ENCODE results near the gene GAPDHS. TPM values are rescaled to one million over a fixed set of nuclear protein-coding genes. Genes with fewer than 3 reads are reported as not detected.

Gene GAPDHS
- total RNA-seq: not detected

DNA sequence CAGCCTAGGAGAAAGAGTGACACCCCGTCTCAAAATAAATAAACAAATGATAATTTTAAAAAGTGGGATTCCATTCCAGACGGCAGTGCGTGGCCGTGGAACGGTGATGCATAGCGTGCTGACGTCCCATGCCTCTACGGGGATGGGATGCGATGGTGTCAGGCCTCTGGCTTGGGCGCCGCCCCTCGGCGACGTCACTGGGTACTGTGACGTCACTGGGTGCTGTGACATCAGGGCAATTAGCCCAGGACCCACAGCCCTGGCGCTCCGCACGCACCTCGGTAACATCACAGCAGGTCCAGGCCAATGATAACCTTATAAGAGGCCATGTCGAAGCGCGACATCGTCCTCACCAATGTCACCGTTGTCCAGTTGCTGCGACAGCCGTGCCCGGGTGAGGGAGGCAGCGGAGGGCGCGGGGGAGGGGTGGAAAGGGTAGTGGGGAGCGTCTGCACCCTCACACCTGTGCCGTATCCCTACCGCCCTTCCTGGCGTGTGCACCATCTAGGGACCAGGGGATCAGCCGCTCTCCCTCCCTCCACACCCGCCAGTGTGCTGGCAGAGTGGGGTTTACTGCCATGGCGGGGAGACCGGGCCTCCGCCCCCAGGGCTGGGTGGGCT is at the start of gene GAPDHS:
Gene GAPDHS, plus strand, starts transcription at position 256 of the 621 bp plus-strand sequence. Its CDS starts 72 bp downstream, at position 328.
- no peaks in the 10 kb centered on the region for H3K36me3 Mint-ChIP-seq (ENCODE audit: insufficient read depth)
- peaks cover 28% of the 10 kb centered on the region for H3K27me3 Mint-ChIP-seq (ENCODE audit: low read depth)
- peaks cover 14% of the 10 kb centered on the region for H3K4me1 Mint-ChIP-seq (ENCODE audit: low read depth)
- H3K4me3 Mint-ChIP-seq: peak within 1 kb of the TSS; percentile 65
- ATAC-seq (peak; percentile 17 to 18), DNase-seq (no peak)
- no peaks in the 10 kb centered on the region for H3K9me3 Mint-ChIP-seq

DNA sequence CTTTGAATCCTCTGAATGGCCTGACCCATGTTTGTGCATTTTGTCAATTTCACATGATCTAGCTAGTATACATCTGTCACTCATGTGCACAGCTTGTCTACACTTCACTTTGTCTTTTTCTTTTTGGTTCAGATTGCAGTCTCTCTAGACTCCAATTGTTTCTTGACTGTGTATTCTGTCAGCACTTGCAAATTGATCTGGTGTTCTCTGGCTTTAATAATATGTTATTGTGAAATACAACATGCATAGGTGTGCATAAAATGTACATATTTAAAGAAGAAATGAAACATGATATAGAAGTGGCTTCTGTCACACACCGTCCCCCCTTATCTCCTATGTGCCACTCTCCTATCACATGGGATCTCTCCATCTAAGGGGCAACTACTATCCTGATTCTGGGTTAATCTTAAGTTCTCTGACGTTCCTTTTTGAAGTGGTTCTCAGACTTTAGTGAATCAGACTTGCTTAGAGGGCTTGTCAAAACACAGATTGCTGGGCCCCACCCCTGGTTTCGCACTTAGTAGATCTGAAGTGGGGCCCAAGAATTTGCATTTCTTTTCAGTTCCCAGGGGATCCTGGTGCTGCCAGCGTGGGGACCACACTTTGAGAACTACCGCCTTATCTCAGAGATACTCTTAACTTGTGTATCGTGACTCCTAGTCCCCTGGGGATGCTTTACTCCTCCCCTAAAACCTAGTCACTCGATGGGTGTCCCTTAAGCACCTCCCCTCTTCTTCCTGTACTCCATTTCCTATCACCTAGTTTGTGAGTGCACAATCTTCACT is 48.8 kb upstream of the GAPDHS start:
- DNase-seq: no peak
- Mint-ChIP-seq H3K36me3 (ENCODE audit: insufficient read depth) (no peaks in the 10 kb centered on the region), H3K4me3 (no peak overlapping the region), H3K9me3 (no peaks in the 10 kb centered on the region), H3K4me1 (ENCODE audit: low read depth) (peaks cover 8% of the 10 kb centered on the region), H3K27me3 (ENCODE audit: low read depth) (no peaks in the 10 kb centered on the region)
- ATAC-seq: peak; percentile 37 to 41

DNA sequence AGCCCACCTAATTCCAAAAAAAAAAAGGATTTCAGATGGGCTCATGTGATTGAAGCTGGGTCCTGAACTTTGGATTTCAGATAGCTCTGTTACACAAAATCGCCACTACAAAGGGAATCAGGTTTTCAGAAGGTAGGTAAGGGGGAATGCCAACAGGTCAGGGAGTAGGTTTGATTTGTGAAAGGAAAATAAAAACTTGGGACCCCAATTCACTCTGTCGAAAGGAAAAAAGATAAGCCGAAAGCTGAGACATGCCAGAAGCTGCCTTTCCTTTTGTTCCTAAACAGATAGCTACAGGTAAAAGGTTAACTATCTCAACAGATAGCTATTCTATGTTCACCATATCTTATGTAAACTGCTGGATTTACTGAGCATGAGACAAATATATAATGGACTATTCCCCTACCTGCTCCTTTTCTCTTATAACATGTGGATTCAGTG is 47.0 kb upstream of the GAPDHS start:
- no peak overlapping the region for H3K4me3 Mint-ChIP-seq
- ATAC-seq (no peak), DNase-seq (no peak)
- H3K4me1 Mint-ChIP-seq (ENCODE audit: low read depth): peaks cover 8% of the 10 kb centered on the region
- no peaks in the 10 kb centered on the region for H3K36me3 Mint-ChIP-seq (ENCODE audit: insufficient read depth)
- H3K27me3 Mint-ChIP-seq (ENCODE audit: low read depth): peaks cover 8% of the 10 kb centered on the region
- H3K9me3 Mint-ChIP-seq: no peaks in the 10 kb centered on the region

DNA sequence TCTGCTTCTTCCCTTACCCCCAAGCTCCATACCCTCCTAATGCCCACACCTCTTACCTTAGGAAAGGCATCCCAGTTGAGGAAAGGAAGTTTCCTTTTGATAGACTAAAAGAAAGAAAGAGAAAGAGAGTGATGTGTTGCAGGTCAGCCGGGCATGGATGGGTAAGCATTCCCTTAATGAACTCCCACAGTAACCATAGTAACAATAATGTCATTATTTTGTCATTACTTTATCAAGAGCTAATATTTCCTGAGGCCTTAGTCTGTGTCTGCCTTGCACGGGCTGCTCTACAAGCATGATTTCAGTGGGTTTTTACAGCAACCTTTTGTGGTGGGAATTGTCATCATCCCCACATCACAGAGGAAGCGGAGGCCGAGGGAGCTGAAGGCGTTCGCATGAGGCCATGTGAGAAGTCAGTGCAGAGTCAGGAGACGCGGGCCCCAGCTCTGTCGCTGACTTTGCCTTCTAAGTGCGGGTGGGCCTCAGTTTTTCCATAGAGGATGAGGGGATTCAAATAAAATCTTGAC is 45.5 kb upstream of the GAPDHS start:
- ATAC-seq: no peak
- Mint-ChIP-seq H3K9me3 (no peaks in the 10 kb centered on the region), H3K4me3 (no peak overlapping the region), H3K4me1 (ENCODE audit: low read depth) (peaks cover 8% of the 10 kb centered on the region), H3K27me3 (ENCODE audit: low read depth) (peaks cover 8% of the 10 kb centered on the region), H3K36me3 (ENCODE audit: insufficient read depth) (no peaks in the 10 kb centered on the region)
- DNase-seq: no peak

DNA sequence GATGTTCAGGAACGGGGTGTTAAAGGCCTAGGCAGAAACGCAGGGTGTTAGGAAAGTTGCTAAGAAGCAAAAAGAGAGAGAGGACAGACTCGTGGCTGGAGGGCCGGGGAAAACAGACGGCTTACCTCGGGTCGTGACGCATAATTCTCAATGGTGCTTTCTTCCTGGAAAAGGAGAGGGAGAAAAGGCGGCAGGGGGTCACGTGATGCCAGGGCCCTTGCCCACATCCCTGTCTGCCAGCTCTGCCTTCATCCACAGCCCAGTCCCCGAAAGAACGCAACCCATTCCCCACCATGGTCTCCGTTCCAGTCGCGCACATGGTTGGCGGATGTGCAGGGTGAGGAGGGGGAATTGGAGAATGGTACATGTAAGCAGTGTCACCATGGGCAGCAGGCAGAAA is 44.6 kb upstream of the GAPDHS start:
- Mint-ChIP-seq H3K36me3 (ENCODE audit: insufficient read depth) (no peaks in the 10 kb centered on the region), H3K27me3 (ENCODE audit: low read depth) (peaks cover 8% of the 10 kb centered on the region), H3K4me3 (no peak overlapping the region), H3K4me1 (ENCODE audit: low read depth) (peaks cover 8% of the 10 kb centered on the region), H3K9me3 (no peaks in the 10 kb centered on the region)
- DNase-seq: no peak
- ATAC-seq: no peak

DNA sequence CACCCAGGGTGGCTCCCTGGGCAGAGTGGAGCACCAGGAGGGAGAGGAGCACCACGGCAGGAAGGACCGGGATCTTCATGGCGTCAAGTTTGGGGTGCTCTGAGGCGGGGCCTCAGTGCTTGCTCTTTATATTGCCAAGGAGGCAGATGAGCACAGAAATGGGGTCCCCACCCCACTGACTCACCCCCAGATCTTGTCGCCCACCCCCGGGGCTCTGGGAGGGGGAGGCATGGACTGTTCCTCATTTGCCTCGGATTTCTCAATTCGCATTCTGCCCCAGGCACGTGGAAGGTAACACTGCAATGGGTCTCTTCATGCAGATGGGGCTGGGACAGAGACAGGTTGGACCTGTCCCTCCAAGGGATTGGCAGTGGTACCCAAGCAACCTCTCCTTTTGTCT is 42.9 kb upstream of the GAPDHS start, which contains the start of gene KRTDAP:
Gene KRTDAP, minus strand, starts transcription at position 101 of the 400 bp plus-strand sequence. Its CDS starts 22 bp downstream, at position 79.
- Mint-ChIP-seq H3K9me3 (no peaks in the 10 kb centered on the region), H3K36me3 (ENCODE audit: insufficient read depth) (no peaks in the 10 kb centered on the region), H3K4me3 (no peak within 1 kb of the TSS), H3K27me3 (ENCODE audit: low read depth) (peaks cover 8% of the 10 kb centered on the region), H3K4me1 (ENCODE audit: low read depth) (no peaks in the 10 kb centered on the region)
- no peak for ATAC-seq
- no peak for DNase-seq

DNA sequence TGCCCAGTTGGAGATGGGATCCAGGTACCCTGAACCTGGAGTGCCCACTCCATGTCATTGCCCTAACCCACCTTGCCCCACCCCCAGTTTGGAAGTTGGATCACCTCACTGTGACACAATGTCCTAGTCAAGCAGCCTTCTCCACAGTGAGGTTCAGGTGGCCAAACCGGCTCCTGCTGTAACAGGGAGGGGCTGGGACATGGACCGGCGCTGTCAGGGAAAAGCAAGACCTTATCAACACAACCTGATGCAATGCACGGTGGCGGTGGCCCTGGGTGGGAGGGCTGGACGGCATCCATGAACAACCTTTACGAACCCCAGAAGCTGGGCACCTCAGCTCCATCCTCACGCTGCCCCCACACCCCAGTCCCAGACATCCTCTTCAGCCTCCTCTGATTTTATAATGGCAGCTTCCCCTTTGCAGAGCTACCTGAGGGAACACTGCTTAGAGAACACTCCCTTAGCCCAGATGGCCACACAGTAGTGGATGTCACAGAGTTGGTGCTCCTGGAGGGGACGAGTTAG is 41.4 kb upstream of the GAPDHS start:
- H3K9me3 Mint-ChIP-seq: no peaks in the 10 kb centered on the region
- H3K27me3 Mint-ChIP-seq (ENCODE audit: low read depth): peaks cover 8% of the 10 kb centered on the region
- H3K4me3 Mint-ChIP-seq: no peak overlapping the region
- DNase-seq (no peak), ATAC-seq (no peak)
- no peaks in the 10 kb centered on the region for H3K36me3 Mint-ChIP-seq (ENCODE audit: insufficient read depth)
- peaks cover 3% of the 10 kb centered on the region for H3K4me1 Mint-ChIP-seq (ENCODE audit: low read depth)

DNA sequence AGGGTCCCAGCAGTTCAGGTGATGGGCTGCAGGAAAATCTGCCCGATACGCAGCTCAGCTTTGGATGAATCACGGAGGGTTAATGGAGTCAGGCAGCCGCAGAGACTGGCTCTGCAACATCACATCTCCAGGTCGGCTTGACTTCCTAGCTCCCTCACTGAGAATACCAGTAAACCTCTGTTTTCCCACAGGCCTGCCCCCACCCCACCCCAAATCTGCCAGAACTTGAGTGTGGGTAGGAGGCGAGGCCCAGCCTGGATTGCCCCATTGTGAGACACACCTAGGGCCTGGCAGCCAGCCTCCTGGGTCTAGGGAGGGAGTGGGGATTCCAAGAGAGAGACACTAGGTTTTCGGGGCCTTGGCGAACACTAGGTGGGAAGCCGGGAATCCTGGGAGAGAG is 39.3 kb upstream of the GAPDHS start:
- H3K9me3 Mint-ChIP-seq: no peaks in the 10 kb centered on the region
- H3K4me3 Mint-ChIP-seq: no peak overlapping the region
- H3K27me3 Mint-ChIP-seq (ENCODE audit: low read depth): peaks cover 8% of the 10 kb centered on the region
- H3K36me3 Mint-ChIP-seq (ENCODE audit: insufficient read depth): no peaks in the 10 kb centered on the region
- H3K4me1 Mint-ChIP-seq (ENCODE audit: low read depth): peaks cover 3% of the 10 kb centered on the region
- DNase-seq (no peak), ATAC-seq (no peak)

DNA sequence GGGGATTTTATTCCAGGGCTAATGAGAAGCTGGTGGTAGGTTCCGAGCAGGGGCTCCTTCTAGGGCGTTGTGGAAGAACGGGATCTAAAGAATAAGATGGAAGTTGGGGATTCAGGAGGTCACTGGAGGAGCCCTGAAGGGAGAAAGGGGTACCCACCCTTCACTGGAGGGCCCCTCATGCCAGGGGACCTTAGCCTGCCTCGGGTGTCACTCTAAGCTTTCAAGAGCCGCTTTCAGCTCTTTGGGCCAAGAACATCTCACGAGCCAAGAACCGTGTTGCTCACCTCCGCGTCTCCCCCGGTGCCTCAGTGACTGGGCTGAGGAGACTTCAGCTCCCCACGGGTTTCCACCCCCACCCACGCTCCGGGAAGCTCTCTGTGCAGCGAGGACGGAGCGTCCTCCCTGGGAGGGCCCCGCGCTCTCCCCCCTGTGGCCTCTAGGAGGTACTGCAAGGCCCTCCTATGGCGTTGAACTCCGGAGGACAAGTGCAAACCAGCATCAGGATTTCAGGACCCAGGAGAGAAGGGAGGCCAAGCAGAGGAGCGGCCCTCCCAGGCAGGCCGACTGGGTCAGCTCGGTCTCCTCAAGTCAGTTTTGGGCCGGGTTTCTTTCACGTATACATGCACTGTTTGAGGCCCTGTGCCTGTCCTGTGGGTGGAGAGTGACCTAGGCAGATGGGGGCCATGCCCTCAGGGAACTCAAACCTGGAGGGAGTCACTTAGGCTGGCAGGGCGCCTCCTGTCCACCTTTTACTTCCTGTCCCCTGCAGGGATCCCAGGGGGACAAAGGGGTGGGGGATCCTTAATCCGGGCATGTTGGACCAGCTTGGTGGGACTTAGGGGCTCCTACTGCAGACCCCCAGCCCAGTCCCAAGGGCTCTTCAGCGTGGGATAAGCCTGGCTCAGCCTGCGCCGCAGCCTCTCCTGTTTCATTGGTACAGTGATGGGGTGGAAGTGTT is 37.9 kb upstream of the GAPDHS start:
- Mint-ChIP-seq H3K4me3 (no peak overlapping the region), H3K4me1 (ENCODE audit: low read depth) (peaks cover 3% of the 10 kb centered on the region), H3K27me3 (ENCODE audit: low read depth) (peaks cover 3% of the 10 kb centered on the region), H3K9me3 (no peaks in the 10 kb centered on the region), H3K36me3 (ENCODE audit: insufficient read depth) (no peaks in the 10 kb centered on the region)
- peak; percentile 92 to 96 for ATAC-seq
- DNase-seq: peak; percentile 85

DNA sequence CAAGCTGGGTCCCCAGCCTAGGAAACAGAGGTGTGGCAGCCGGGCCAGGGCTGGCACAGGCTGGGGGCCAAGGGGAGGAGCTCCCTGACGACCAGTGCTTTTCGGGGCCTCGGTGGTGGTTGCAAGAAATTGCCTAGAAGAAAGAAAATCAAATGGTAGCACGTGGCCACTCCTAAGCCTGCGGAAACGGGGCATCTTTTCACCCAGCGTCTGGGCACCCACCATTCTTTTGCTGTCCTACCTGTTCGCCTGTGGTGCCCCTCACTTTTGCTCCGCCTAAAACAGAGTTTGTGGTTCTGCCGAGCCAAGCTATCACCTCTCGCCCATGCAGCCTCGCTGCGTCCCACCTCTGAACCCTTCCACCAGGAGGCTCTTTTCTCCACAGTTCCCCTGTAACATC is 35.9 kb upstream of the GAPDHS start:
- no peak for ATAC-seq
- no peaks in the 10 kb centered on the region for H3K9me3 Mint-ChIP-seq
- H3K36me3 Mint-ChIP-seq (ENCODE audit: insufficient read depth): no peaks in the 10 kb centered on the region

DNA sequence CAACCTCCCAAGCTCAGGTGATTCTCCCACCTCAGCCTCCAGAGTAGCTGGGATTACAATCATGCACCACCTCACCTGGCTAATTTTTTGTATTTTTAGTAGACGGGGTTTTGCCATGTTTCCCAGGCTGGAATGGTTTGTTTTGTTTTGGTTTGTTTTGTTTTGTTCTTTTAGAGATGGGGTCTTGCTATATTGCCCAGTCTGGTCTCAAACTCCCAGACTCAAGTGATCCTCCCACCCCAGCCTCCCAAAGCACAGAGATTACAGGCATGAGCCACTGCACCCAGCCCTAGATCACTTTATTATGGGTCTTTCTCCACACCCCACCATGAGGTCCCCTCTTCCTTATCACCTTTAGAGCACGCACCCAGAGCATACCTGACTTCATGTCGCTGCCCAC is 35.0 kb upstream of the GAPDHS start:
- no peaks in the 10 kb centered on the region for H3K9me3 Mint-ChIP-seq

More for the DNA sequence above, 35.9 kb upstream of the GAPDHS start:
- Mint-ChIP-seq H3K4me1 (ENCODE audit: low read depth) (peaks cover 3% of the 10 kb centered on the region), H3K27me3 (ENCODE audit: low read depth) (peaks cover 5% of the 10 kb centered on the region), H3K4me3 (no peak overlapping the region)
- no peak for DNase-seq

DNA sequence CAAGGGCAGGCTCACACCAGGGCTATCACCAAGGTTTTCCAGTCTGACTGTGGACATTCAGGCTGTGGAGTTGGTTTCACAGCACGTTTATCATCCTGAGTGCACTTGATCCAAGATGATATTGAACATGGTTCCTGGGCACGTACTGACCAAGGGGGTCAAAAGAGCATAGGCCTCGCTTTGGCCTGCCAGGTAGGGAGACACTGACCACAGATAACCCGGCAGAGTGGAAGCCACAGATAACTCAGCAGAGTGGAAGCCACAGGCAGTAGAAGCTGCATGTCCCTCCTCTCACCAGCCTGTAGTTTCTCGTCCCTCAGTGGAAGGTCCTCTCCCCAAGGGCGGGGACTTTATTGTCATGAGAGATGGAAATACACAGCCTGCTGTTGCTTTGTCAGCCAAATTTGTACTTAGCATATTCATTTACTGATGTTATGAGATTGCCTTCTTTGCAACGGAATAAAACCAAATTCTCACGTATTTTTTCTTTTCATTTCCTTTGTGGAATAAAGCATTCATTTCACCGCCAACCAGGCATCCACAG is 34.2 kb upstream of the GAPDHS start:
- ATAC-seq: no peak
- Mint-ChIP-seq H3K36me3 (ENCODE audit: insufficient read depth) (no peaks in the 10 kb centered on the region), H3K4me3 (no peak overlapping the region), H3K4me1 (ENCODE audit: low read depth) (peaks cover 3% of the 10 kb centered on the region), H3K9me3 (no peaks in the 10 kb centered on the region), H3K27me3 (ENCODE audit: low read depth) (peaks cover 11% of the 10 kb centered on the region)
- no peak for DNase-seq

More for the DNA sequence above, 35.0 kb upstream of the GAPDHS start:
- peaks cover 3% of the 10 kb centered on the region for H3K4me1 Mint-ChIP-seq (ENCODE audit: low read depth)
- no peak overlapping the region for H3K4me3 Mint-ChIP-seq
- ATAC-seq (no peak), DNase-seq (no peak)
- no peaks in the 10 kb centered on the region for H3K36me3 Mint-ChIP-seq (ENCODE audit: insufficient read depth)
- H3K27me3 Mint-ChIP-seq (ENCODE audit: low read depth): peaks cover 8% of the 10 kb centered on the region

DNA sequence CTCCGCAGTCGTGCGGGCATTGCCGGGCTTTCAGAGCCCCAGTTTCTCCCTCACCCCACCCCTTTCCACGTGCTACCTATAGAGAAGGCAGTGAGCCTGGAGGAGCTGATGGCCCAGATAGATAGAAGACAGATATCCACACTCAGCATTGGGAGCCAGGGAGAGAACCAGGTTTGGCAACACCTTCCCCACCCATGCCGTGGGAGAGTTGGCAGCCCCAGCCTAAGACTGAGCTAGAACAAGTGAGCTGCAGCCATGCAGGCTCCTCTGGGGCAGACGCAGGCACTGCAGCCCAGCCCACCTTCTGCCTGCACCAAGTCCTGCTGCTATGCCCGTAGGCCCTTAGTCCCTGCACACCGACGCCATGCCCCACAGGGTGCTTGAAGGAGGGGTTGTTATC is 32.6 kb upstream of the GAPDHS start:
- no peak for ATAC-seq
- H3K4me3 Mint-ChIP-seq: no peak overlapping the region
- H3K36me3 Mint-ChIP-seq (ENCODE audit: insufficient read depth): no peaks in the 10 kb centered on the region
- peaks cover 17% of the 10 kb centered on the region for H3K27me3 Mint-ChIP-seq (ENCODE audit: low read depth)
- no peaks in the 10 kb centered on the region for H3K9me3 Mint-ChIP-seq
- peaks cover under 1% of the 10 kb centered on the region for H3K4me1 Mint-ChIP-seq (ENCODE audit: low read depth)
- no peak for DNase-seq

Data from activated T-cell treated with anti-CD3 and anti-CD28 coated beads, Interleukin-2, amount 50 U/mL, for 4 hours (primary cell).